ENCODE measurements around the gene MBIP.

Gene MBIP

DNA sequence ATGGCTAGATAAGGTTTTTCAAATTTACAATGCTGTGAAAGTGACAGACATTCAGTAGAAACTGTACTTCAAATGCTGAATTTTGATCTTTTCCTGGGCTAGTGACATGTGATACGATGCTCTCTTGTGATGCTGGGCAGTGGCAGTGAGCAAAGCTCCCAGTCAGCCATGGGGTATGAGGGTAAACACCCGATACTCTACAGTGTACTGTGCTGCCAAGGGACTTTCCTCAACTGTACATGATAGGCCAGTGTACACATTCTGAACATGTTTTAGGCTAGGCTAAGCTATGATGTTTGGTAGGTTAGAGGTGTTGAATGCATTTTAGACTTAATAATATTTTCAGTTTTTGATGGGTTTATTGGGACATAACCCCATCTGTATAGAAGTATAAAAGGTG lies 17.6 kb downstream of the MBIP start:
- H3K27ac ChIP-seq = no peak overlapping the region
- no peak for DNase-seq (ENCODE audit: low spot score)
- ChIA-PET POLR2A (ENCODE audit: low non-redundant PET) (no interaction called here), CTCF (no interaction called here)
- TF ChIP-seq, protein P1, sequence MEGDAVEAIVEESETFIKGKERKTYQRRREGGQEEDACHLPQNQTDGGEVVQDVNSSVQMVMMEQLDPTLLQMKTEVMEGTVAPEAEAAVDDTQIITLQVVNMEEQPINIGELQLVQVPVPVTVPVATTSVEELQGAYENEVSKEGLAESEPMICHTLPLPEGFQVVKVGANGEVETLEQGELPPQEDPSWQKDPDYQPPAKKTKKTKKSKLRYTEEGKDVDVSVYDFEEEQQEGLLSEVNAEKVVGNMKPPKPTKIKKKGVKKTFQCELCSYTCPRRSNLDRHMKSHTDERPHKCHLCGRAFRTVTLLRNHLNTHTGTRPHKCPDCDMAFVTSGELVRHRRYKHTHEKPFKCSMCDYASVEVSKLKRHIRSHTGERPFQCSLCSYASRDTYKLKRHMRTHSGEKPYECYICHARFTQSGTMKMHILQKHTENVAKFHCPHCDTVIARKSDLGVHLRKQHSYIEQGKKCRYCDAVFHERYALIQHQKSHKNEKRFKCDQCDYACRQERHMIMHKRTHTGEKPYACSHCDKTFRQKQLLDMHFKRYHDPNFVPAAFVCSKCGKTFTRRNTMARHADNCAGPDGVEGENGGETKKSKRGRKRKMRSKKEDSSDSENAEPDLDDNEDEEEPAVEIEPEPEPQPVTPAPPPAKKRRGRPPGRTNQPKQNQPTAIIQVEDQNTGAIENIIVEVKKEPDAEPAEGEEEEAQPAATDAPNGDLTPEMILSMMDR (conservative IDR thresholded peaks at IDR 0.05; ENCODE audit: low read depth) = no peak

DNA sequence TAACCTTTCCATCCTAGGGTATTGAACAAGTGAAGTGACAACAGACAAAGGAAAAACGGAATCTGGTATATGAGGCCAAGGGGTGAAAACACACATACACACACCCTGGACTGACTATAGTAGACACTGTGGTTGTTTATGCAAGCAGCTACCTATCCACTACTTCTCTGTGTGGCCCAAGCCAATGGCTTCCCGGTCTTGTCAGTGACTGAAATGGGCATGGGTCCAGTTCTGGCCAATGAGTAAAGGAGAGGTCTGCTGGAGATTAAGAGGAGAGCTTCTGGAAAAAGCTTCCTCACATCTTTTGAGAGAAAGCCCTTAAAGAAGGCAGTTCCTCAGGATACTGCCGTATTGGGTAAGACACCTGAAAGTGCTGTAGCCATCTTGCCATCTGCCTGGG lies 19.3 kb downstream of the MBIP start:
- DNase-seq (ENCODE audit: low spot score) = no peak
- H3K27ac ChIP-seq = no peak overlapping the region
- POLR2A ChIA-PET (ENCODE audit: low non-redundant PET) = no interaction called here
- CTCF ChIA-PET = no interaction called here
- TF ChIP-seq, protein P1 (conservative IDR thresholded peaks at IDR 0.05; ENCODE audit: low read depth) = no peak

DNA sequence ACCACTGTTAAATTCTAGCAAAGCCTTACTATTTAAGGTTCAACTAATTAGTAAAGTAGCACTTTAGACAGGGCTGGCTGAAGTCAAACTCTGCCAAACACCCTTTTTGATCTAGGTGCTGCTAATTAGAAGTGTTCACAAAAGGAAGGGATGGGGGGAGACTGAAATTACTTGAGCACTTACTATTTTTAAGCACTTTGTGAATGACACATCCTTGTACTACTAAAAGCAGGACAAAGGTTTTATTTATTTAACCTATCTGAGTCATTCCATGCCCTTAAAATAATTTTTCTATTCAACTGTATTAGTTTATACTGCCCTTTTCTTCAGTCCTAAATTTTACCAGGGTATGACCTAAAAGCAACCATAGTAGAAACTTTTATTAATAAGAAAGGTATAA lies 20.1 kb downstream of the MBIP start:
- POLR2A ChIA-PET (ENCODE audit: low non-redundant PET) = no interaction called here
- TF ChIP-seq, protein P1 (conservative IDR thresholded peaks at IDR 0.05; ENCODE audit: low read depth) = no peak
- no peak for DNase-seq (ENCODE audit: low spot score)
- CTCF ChIA-PET = no interaction called here
- no peak overlapping the region for H3K27ac ChIP-seq

DNA sequence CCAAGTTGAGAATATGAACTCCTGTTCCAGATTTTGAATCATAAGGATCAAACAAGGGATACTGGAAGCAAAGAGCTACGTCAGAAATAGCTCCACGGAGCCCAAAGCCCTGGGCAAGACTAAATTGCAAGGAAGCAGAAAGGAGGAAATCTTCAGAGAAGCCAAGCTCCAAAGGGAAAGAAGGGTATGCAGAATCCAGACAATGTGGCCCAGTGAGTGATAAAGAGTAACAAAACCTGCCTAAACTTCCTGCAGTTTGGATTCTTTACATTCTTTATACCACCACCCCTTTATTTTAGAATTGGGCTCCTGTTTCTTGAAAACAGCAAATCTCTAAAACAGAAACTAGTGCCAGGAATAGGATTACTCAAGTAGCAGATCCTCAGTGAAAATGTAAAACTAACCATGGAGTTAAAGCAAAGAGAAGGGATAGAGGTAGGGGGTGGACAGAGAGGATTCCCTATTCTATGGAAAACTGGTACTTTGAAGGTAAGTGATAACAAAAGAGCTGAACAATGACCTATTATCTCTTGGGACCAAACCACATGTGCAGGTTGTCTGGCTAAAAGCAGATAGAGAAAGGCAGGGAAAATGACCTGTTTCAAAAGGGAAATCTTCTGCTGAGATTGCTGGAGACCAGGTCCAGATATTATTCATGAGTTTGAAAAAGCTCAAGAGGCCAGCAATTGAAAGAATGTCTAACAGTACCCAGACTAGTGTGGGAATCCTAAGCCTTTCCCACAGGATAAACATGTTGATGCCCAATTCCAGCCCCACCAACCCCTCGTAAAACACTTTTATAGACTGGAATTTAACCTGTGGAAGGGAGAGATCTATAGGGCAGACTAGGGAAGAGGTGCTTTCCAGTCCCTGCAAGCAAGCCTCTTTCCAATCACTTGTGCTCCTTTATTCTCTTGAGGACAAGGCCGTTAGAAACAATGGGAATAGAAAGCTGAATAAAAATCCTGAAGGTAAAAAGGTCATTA lies 24.5 kb downstream of the MBIP start:
- ChIA-PET CTCF (interaction anchor here (0.6 to 0.9 kb wide), 2 partner anchors 110 to 187 kb away, joined by 3 to 4 read pairs; no protein-coding TSS in a partner anchor), POLR2A (ENCODE audit: low non-redundant PET) (interaction anchor here (0.7 kb wide), 1 partner anchor 130 kb away, joined by 5 read pairs; no protein-coding TSS in a partner anchor)
- no peak for DNase-seq (ENCODE audit: low spot score)
- H3K27ac ChIP-seq = no peak overlapping the region
- TF ChIP-seq, protein P1 (conservative IDR thresholded peaks at IDR 0.05; ENCODE audit: low read depth) = no peak

DNA sequence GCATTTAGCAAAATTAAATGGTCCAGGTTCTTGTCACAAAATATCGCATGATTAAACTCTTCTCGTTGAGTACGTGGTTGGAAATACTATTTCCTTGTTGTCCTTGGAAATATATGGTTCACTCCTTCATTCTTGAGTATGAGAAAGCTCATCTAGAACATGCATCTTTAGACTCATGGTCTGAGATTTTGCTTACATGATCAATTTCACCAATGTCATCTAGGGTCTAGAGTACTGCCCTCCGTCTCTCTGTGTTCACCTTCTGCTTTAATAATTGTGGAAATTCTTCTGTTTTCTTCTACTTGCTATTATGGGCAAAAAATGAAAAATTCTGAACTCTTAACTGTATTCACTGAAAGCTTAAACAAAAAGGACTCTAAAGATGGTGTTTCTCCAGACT lies 25.9 kb downstream of the MBIP start:
- POLR2A ChIA-PET (ENCODE audit: low non-redundant PET) = interaction anchor here (0.6 kb wide), 1 partner anchor 74 kb away, joined by 4 read pairs; no protein-coding TSS in a partner anchor

DNA sequence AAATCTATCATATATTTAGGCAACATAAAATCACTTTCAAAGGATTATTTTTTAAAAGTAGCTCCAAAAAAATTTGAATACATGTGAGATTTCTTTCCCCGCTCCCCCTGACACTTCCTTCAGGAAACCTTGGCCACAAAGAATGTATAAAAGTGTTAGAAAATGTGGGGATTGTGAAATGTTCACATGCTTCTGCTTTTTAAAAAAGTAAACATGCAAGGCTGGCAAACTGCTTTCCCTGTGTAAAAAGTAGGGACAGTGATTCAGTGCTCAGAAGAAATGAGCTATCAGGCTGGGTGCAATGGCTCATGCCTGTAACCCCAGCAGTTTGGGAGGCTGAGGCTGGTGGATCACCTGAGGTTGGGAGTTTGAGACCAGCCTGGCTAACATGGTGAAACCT lies 26.6 kb downstream of the MBIP start:
- H3K27ac ChIP-seq = no peak overlapping the region
- TF ChIP-seq, protein P1 (conservative IDR thresholded peaks at IDR 0.05; ENCODE audit: low read depth) = no peak
- ChIA-PET POLR2A (ENCODE audit: low non-redundant PET) (no interaction called here), CTCF (no interaction called here)
- DNase-seq (ENCODE audit: low spot score) = no peak

More for the DNA sequence above, 25.9 kb downstream of the MBIP start:
- DNase-seq (ENCODE audit: low spot score) = no peak
- TF ChIP-seq, protein P1 (conservative IDR thresholded peaks at IDR 0.05; ENCODE audit: low read depth) = no peak
- no peak overlapping the region for H3K27ac ChIP-seq
- CTCF ChIA-PET = no interaction called here
